ENCODE data around the gene EYS. TPM values are rescaled to one million over a fixed set of nuclear protein-coding genes. Genes with fewer than 3 reads are reported as not detected.

The EYS gene
- polyA plus RNA-seq, 1 experiment = not detected

GRCh38 chr6:65667916-65668656 lies 38.9 kb downstream of the EYS start:
- ChIA-PET POLR2A (no interaction called here), CTCF (no interaction called here)
- no peaks in the 10 kb centered on the region for H3K27me3 ChIP-seq (ENCODE audit: control insufficient read depth, insufficient read depth, low read length)
- no peak overlapping the region for H3K4me3 ChIP-seq (ENCODE audit: low read depth, low read length)
- H3K27ac ChIP-seq (ENCODE audit: low read depth, low read length) = no peak overlapping the region
- DNase-seq (ENCODE audit: low read depth, low spot score) = no peak
- no peak for TF ChIP-seq CTCF (IDR thresholded peaks at IDR 0.05; ENCODE audit: low read depth, low read length)
- no peaks in the 10 kb centered on the region for H3K9me3 ChIP-seq (ENCODE audit: control insufficient read depth, insufficient read depth, low read length)

GRCh38 chr6:65650086-65650485 lies 56.9 kb downstream of the EYS start:
- ChIA-PET CTCF (no interaction called here), POLR2A (no interaction called here)
- Histone ChIP-seq H3K4me3 (ENCODE audit: low read depth, low read length) (no peak overlapping the region), H3K27ac (ENCODE audit: low read depth, low read length) (no peak overlapping the region), H3K9me3 (ENCODE audit: control insufficient read depth, insufficient read depth, low read length) (no peaks in the 10 kb centered on the region), H3K27me3 (ENCODE audit: control insufficient read depth, insufficient read depth, low read length) (no peaks in the 10 kb centered on the region)
- DNase-seq (ENCODE audit: low read depth, low spot score) = no peak
- no peak for TF ChIP-seq CTCF (IDR thresholded peaks at IDR 0.05; ENCODE audit: low read depth, low read length)

- no peak overlapping the region for H3K4me3 ChIP-seq (ENCODE audit: low read depth, low read length)
- H3K27ac ChIP-seq (ENCODE audit: low read depth, low read length) = no peak overlapping the region
- CTCF ChIA-PET = no interaction called here
- POLR2A ChIA-PET = no interaction called here
- TF ChIP-seq CTCF (IDR thresholded peaks at IDR 0.05; ENCODE audit: low read depth, low read length) = no peak
- no peaks in the 10 kb centered on the region for H3K27me3 ChIP-seq (ENCODE audit: control insufficient read depth, insufficient read depth, low read length)
- no peak for DNase-seq (ENCODE audit: low read depth, low spot score)
- no peaks in the 10 kb centered on the region for H3K9me3 ChIP-seq (ENCODE audit: control insufficient read depth, insufficient read depth, low read length)
Measured at GRCh38 chr6:65649392-65649791, 57.6 kb downstream of the EYS start.

GRCh38 chr6:65646544-65646943 lies 60.5 kb downstream of the EYS start:
- Histone ChIP-seq H3K9me3 (ENCODE audit: control insufficient read depth, insufficient read depth, low read length) (no peaks in the 10 kb centered on the region), H3K27ac (ENCODE audit: low read depth, low read length) (no peak overlapping the region), H3K4me3 (ENCODE audit: low read depth, low read length) (no peak overlapping the region), H3K27me3 (ENCODE audit: control insufficient read depth, insufficient read depth, low read length) (no peaks in the 10 kb centered on the region)
- ChIA-PET CTCF (no interaction called here), POLR2A (no interaction called here)
- no peak for DNase-seq (ENCODE audit: low read depth, low spot score)
- no peak for TF ChIP-seq CTCF (IDR thresholded peaks at IDR 0.05; ENCODE audit: low read depth, low read length)

GRCh38 chr6:65642776-65643175 lies 64.2 kb downstream of the EYS start:
- POLR2A ChIA-PET = no interaction called here
- Histone ChIP-seq H3K4me3 (ENCODE audit: low read depth, low read length) (no peak overlapping the region), H3K27ac (ENCODE audit: low read depth, low read length) (no peak overlapping the region), H3K9me3 (ENCODE audit: control insufficient read depth, insufficient read depth, low read length) (peaks cover under 1% of the 10 kb centered on the region; the same call in 1 of the 2 replicates), H3K27me3 (ENCODE audit: control insufficient read depth, insufficient read depth, low read length) (no peaks in the 10 kb centered on the region)
- TF ChIP-seq CTCF (IDR thresholded peaks at IDR 0.05; ENCODE audit: low read depth, low read length) = no peak
- DNase-seq (ENCODE audit: low read depth, low spot score) = no peak
- CTCF ChIA-PET = no interaction called here

All from AG04450 (cell line).